Thyroid gland (tissue), 4 donors: ENCODE data around the gene POGLUT2. TPM values are rescaled to one million over a fixed set of nuclear protein-coding genes. Genes with fewer than 3 reads are reported as not detected.

Experiments used
- DNase-seq, 2 donors: peaks; one replicate each; pipeline ENCODE4 v3.0.0-alpha.2; 2019
- H3K27ac ChIP-seq, 3 donors: fragments of 200-600 bp; sonication (generic); 1 replicate in 2 of 3; 2 replicates in 1 of 3; pipeline ENCODE4 v1.5.1; 2016 to 2019; ENCODE audit warnings: mild to moderate bottlenecking in 1 of 3, moderate library complexity in 1 of 3
- H3K27me3 ChIP-seq: fragments of 200-600 bp; sonication (generic); one replicate; pipeline ENCODE4 v1.5.1; 2019
- H3K36me3 ChIP-seq, 2 donors: fragments of 200-600 bp; sonication (generic); one replicate each; pipeline ENCODE4 v1.5.1; 2016 to 2019
- H3K4me1 ChIP-seq, 2 donors: fragments of 200-600 bp; sonication (generic); one replicate each; pipeline ENCODE4 v1.5.1; 2017 to 2019
- H3K4me3 ChIP-seq, 3 donors: fragments of 200-600 bp; sonication (generic); replicated peaks in 1 of 3; 1 replicate in 2 of 3; 2 replicates in 1 of 3; pipeline ENCODE4 v1.5.1; 2016; ENCODE audit warnings: mild to moderate bottlenecking in 1 of 3
- H3K9me3 ChIP-seq: fragments of 200-600 bp; sonication (generic); one replicate; pipeline ENCODE4 v1.5.1; 2017
- POLR2A ChIP-seq, 2 donors: fragments of 450-650 bp; IDR thresholded peaks; one replicate each; pipeline ENCODE4 v1.6.1; 2017; ENCODE audit warnings: antibody characterized with exemption in 2 of 2, mild to moderate bottlenecking in 2 of 2, moderate library complexity in 1 of 2
- WGBS, 2 donors: methylation state at CpG; one replicate each; pipeline ENCODE4 v1.1.5; 2017; 5-methylcytosine and 5-hydroxymethylcytosine counted together
- intact Hi-C: fragments of 100-400 bp; cut with DNase I; formaldehyde crosslinking; loops from one replicate; pipeline ENCODE4 v1.15.1; 2023
- total RNA-seq, 4 donors: library from RNA; depleted of rRNA; stranded (reverse); fragments of >200 nt; gene quantifications; one replicate each; pipeline ENCODE4 v1.2.3, GENCODE V29; 2016
- TF ChIP-seq, protein P1 (sequence below), 6 experiments: fragments of 200-600 bp in 3 of 6; fragments of 450-650 bp in 3 of 6; sonication (generic) in 3 of 6; IDR thresholded peaks; one replicate each; pipeline ENCODE4 v1.5.1; 2016 to 2019; ENCODE audit warnings: antibody characterized with exemption in 6 of 6, mild to moderate bottlenecking in 2 of 6, inconsistent platforms in 1 of 6, moderate library complexity in 1 of 6

Gene POGLUT2
- total RNA-seq, 4 donors from 2014 or later = 2.8 to 10.2 (median 3.5) TPM

GRCh38 chr13:102773441-102774213 lies 25.1 kb downstream of the POGLUT2 start, which contains the start of gene TEX30:
TSS of gene TEX30 (minus strand) at chr13:102773786. CDS start at chr13:102770026, 3,760 bp downstream.
- Histone ChIP-seq H3K27me3 (no peaks in the 10 kb centered on the region), H3K4me1 (peaks cover 0 to 10% of the 10 kb centered on the region in 2 donors), H3K36me3 (no peaks in the 10 kb centered on the region), H3K9me3 (no peaks in the 10 kb centered on the region), H3K27ac (peak within 1 kb of the TSS; percentile 55 to 79 (median 60)), H3K4me3 (peak within 1 kb of the TSS; percentile 56 to 93 (median 60))
- intact Hi-C loops = no loop called here
- 10% methylated on average over 21 to 22 of the region's 85 CpGs for WGBS, 2 donors
- TF ChIP-seq, protein P1, sequence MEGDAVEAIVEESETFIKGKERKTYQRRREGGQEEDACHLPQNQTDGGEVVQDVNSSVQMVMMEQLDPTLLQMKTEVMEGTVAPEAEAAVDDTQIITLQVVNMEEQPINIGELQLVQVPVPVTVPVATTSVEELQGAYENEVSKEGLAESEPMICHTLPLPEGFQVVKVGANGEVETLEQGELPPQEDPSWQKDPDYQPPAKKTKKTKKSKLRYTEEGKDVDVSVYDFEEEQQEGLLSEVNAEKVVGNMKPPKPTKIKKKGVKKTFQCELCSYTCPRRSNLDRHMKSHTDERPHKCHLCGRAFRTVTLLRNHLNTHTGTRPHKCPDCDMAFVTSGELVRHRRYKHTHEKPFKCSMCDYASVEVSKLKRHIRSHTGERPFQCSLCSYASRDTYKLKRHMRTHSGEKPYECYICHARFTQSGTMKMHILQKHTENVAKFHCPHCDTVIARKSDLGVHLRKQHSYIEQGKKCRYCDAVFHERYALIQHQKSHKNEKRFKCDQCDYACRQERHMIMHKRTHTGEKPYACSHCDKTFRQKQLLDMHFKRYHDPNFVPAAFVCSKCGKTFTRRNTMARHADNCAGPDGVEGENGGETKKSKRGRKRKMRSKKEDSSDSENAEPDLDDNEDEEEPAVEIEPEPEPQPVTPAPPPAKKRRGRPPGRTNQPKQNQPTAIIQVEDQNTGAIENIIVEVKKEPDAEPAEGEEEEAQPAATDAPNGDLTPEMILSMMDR (IDR thresholded peaks at IDR 0.05) = peak in 3 of 6 experiments; percentile 6 to 32 (median 13)
- TF ChIP-seq POLR2A (IDR thresholded peaks at IDR 0.05) = peak; percentile 65 to 90
- peak; percentile 82 to 83 for DNase-seq

GRCh38 chr13:102772042-102772425 lies 26.7 kb downstream of the POGLUT2 start:
- no peaks in the 10 kb centered on the region for H3K36me3 ChIP-seq
- TF ChIP-seq POLR2A (IDR thresholded peaks at IDR 0.05) = no peak
- TF ChIP-seq, protein P1 (IDR thresholded peaks at IDR 0.05) = no peak
- H3K27me3 ChIP-seq = no peaks in the 10 kb centered on the region
- no peak overlapping the region for H3K4me3 ChIP-seq
- no peak overlapping the region for H3K27ac ChIP-seq
- 96% methylated on average over 16 of the region's 16 CpGs for WGBS, 2 donors
- intact Hi-C loops = no loop called here
- no peak for DNase-seq
- H3K4me1 ChIP-seq = peaks cover 0 to 10% of the 10 kb centered on the region in 2 donors
- H3K9me3 ChIP-seq = no peaks in the 10 kb centered on the region

DNA sequence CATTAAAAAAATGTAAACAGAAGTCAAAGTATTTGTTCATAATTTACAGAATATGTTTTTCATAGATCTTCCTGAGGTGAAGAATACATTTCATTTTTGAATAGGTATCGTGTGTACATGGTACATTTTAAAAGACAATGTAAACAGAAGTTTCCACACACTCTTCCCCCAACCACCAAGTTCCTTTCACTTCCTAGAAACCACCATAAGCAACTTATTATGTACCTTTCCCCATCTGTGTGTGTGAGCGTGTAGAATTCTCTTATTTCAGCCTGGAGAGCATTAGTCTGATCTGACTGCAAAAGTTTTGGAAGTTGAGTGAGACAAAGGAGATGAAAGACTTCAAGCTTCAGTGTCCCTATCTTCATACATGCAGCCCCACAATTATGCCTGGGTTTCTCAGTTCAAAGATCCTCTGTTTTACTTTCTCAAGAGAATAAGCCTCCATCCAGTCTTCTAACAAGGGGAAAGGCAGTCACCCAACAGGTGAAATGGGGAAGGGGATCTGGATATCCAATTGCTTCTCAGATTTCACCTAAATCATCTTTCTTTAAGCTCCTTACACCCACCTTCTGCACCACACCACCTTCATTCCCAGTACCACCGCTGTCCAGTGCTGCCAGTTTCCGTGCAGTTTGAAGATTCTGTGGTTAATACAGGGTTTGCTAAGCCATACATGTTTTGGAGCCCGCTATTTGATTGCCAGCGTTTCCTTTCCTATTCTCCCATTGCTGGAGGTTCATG lies 27.3 kb downstream of the POGLUT2 start:
- Histone ChIP-seq H3K9me3 (no peaks in the 10 kb centered on the region), H3K27me3 (no peaks in the 10 kb centered on the region), H3K27ac (no peak overlapping the region), H3K36me3 (peaks cover 0 to 2% of the 10 kb centered on the region in 2 donors), H3K4me1 (peaks cover 0 to 10% of the 10 kb centered on the region in 2 donors), H3K4me3 (no peak overlapping the region)
- intact Hi-C loops = no loop called here
- WGBS, 2 donors = 93 to 95% methylated on average over 6 of the region's 6 CpGs
- TF ChIP-seq POLR2A (IDR thresholded peaks at IDR 0.05) = no peak
- TF ChIP-seq, protein P1 (IDR thresholded peaks at IDR 0.05) = no peak
- DNase-seq = no peak

- H3K4me1 ChIP-seq = peaks cover 0 to 10% of the 10 kb centered on the region in 2 donors
- no peak for DNase-seq
- TF ChIP-seq POLR2A (IDR thresholded peaks at IDR 0.05) = no peak
- TF ChIP-seq, protein P1 (IDR thresholded peaks at IDR 0.05) = no peak
- no peak overlapping the region for H3K27ac ChIP-seq
- H3K27me3 ChIP-seq = no peaks in the 10 kb centered on the region
- peaks cover 0 to 4% of the 10 kb centered on the region in 2 donors for H3K36me3 ChIP-seq
- intact Hi-C loops = no loop called here
- H3K4me3 ChIP-seq = no peak overlapping the region
- H3K9me3 ChIP-seq = no peaks in the 10 kb centered on the region
- 90 to 94% methylated on average over 2 of the region's 2 CpGs for WGBS, 2 donors
These were observed 28.3 kb downstream of the POGLUT2 start for GRCh38 chr13:102770435-102770834.
